Liver (tissue), 9 donors: Measurements from ENCODE around the gene ATF4. TPM values are rescaled to one million over a fixed set of nuclear protein-coding genes. Genes with fewer than 3 reads are reported as not detected.

Source experiments
- DNase-seq: peaks from one replicate; pipeline ENCODE4 v3.0.0-alpha.2; 2017; ENCODE audit warnings: low spot score
- H3K27ac ChIP-seq, 2 donors: one replicate each; pipeline ENCODE4 v1.7.0; 2013; ENCODE audit warnings: inconsistent platforms in 2 of 2, low read length in 2 of 2, control low read depth in 1 of 2, low read depth in 1 of 2, mild to moderate bottlenecking in 1 of 2
- H3K27me3 ChIP-seq, 4 donors: one replicate each; pipeline versions ENCODE4 v1.6.1 to v1.7.0; 2013; ENCODE audit warnings: low read length in 3 of 4, inconsistent platforms in 1 of 4, mild to moderate bottlenecking in 1 of 4, moderate library complexity in 1 of 4; ENCODE audit not compliant: control insufficient read depth in 4 of 4, insufficient read depth in 4 of 4
- H3K36me3 ChIP-seq, 4 donors: one replicate each; pipeline versions ENCODE4 v1.6.1 to v1.7.0; 2013; ENCODE audit warnings: low read length in 3 of 4, mild to moderate bottlenecking in 3 of 4, low read depth in 1 of 4, moderate library complexity in 1 of 4; ENCODE audit not compliant: control insufficient read depth in 4 of 4, insufficient read depth in 3 of 4
- H3K4me1 ChIP-seq, 4 donors: one replicate each; pipeline versions ENCODE4 v1.6.1 to v1.7.0; 2013; ENCODE audit warnings: low read length in 3 of 4, mild to moderate bottlenecking in 3 of 4, moderate library complexity in 1 of 4; ENCODE audit not compliant: control insufficient read depth in 4 of 4, insufficient read depth in 4 of 4
- H3K4me3 ChIP-seq, 3 donors: one replicate each; pipeline versions ENCODE4 v1.6.1 to v1.7.0; 2013; ENCODE audit warnings: low read length in 3 of 3, control low read depth in 1 of 3, low read depth in 1 of 3, mild to moderate bottlenecking in 1 of 3
- H3K9ac ChIP-seq, 2 donors: one replicate each; pipeline ENCODE4 v1.7.0; 2013; ENCODE audit warnings: low read length in 2 of 2, mild to moderate bottlenecking in 2 of 2, moderate library complexity in 2 of 2, control low read depth in 1 of 2, low read depth in 1 of 2
- H3K9me3 ChIP-seq, 4 donors: one replicate each; pipeline versions ENCODE4 v1.6.1 to v1.7.0; 2013; ENCODE audit warnings: low read length in 3 of 4; ENCODE audit not compliant: control insufficient read depth in 4 of 4
- ATF3 ChIP-seq: IDR thresholded peaks from 2 replicates; pipeline ENCODE4 v1.6.1; 2016; ENCODE audit warnings: antibody characterized with exemption
- CTCF ChIP-seq: fragments of 150-350 bp; IDR thresholded peaks from 2 replicates; pipeline ENCODE4 v1.5.1; 2017; ENCODE audit warnings: improper control_type of control experiment, low read depth, low read length; ENCODE audit not compliant: missing input control
- EGR1 ChIP-seq, 2 donors: IDR thresholded peaks; 2 replicates each; pipeline ENCODE4 v1.6.1; 2016 to 2018; ENCODE audit warnings: antibody characterized with exemption in 2 of 2, low read depth in 2 of 2
- FOXA1 ChIP-seq: IDR thresholded peaks from 2 replicates; pipeline ENCODE4 v1.6.1; 2016; ENCODE audit warnings: antibody characterized with exemption
- FOXA2 ChIP-seq: IDR thresholded peaks from 2 replicates; pipeline ENCODE4 v1.6.1; 2016; ENCODE audit warnings: antibody characterized with exemption
- GABPA ChIP-seq, 2 donors: IDR thresholded peaks in 1 of 2; conservative IDR thresholded peaks in 1 of 2; 2 replicates each; pipeline ENCODE4 v1.6.1; 2016; ENCODE audit warnings: antibody characterized with exemption in 2 of 2, mild to moderate bottlenecking in 1 of 2, moderate library complexity in 1 of 2
- HNF4A ChIP-seq, 2 donors: conservative IDR thresholded peaks; 2 replicates each; pipeline ENCODE4 v1.6.1; 2016; ENCODE audit warnings: antibody characterized with exemption in 2 of 2, mild to moderate bottlenecking in 2 of 2
- HNF4G ChIP-seq: IDR thresholded peaks from 2 replicates; pipeline ENCODE4 v1.6.1; 2016; ENCODE audit warnings: antibody characterized with exemption
- JUND ChIP-seq, 2 donors: IDR thresholded peaks; 2 replicates each; pipeline ENCODE4 v1.6.1; 2016; ENCODE audit warnings: antibody characterized with exemption in 2 of 2
- MAX ChIP-seq: IDR thresholded peaks from 2 replicates; pipeline ENCODE4 v1.6.1; 2016; ENCODE audit warnings: antibody characterized with exemption
- NR2F2 ChIP-seq: IDR thresholded peaks from 2 replicates; pipeline ENCODE4 v1.6.1; 2016; ENCODE audit warnings: antibody characterized with exemption
- RAD21 ChIP-seq, 2 donors: IDR thresholded peaks; 2 replicates each; pipeline ENCODE4 v1.6.1; 2016; ENCODE audit warnings: antibody characterized with exemption in 2 of 2, mild to moderate bottlenecking in 2 of 2
- REST ChIP-seq: IDR thresholded peaks from 2 replicates; pipeline ENCODE4 v1.6.1; 2016; ENCODE audit warnings: antibody characterized with exemption, mild to moderate bottlenecking
- RXRA ChIP-seq, 2 donors: IDR thresholded peaks; 2 replicates each; pipeline ENCODE4 v1.6.1; 2017 to 2018; ENCODE audit warnings: antibody characterized with exemption in 2 of 2, mild to moderate bottlenecking in 1 of 2
- SP1 ChIP-seq: IDR thresholded peaks from 2 replicates; pipeline ENCODE4 v1.6.1; 2018; ENCODE audit warnings: antibody characterized with exemption, mild to moderate bottlenecking
- TAF1 ChIP-seq: conservative IDR thresholded peaks from 2 replicates; pipeline ENCODE4 v1.6.1; 2016; ENCODE audit warnings: antibody characterized with exemption, mild to moderate bottlenecking
- YY1 ChIP-seq: IDR thresholded peaks from 2 replicates; pipeline ENCODE4 v1.6.1; 2016; ENCODE audit warnings: antibody characterized with exemption, mild to moderate bottlenecking
- ZBTB33 ChIP-seq: IDR thresholded peaks from 2 replicates; pipeline ENCODE4 v1.6.1; 2016; ENCODE audit warnings: antibody characterized with exemption
- WGBS: extraction: QIAGEN DNeasy Blood & Tissue Kit; methylation state at CpG from one replicate; pipeline ENCODE4 v1.1.7; 2013; 5-methylcytosine and 5-hydroxymethylcytosine counted together
- polyA plus RNA-seq, 2 donors: library from polyadenylated mRNA; stranded (reverse) in 1 of 2; unstranded in 1 of 2; fragments of 200-250 nt in 1 of 2; fragments of >200 nt in 1 of 2; fragmentation: Nextera tagmentation in 1 of 2; extraction: Ambion mirVana in 1 of 2; gene quantifications; one replicate each; pipeline versions ENCODE4 v1.2.1 to v1.2.3, GENCODE V29; 2013 to 2015
- total RNA-seq, 2 donors: library from RNA; depleted of rRNA; stranded (reverse); fragments of >200 nt; gene quantifications; one replicate each; pipeline ENCODE4 v1.2.3, GENCODE V29; 2014
- donor health status: healthy.
- donor health status: healthy.
- donor health status: healthy.
- donor health status: healthy.
- donor health status: healthy.

ATF4 gene
- total and polyA plus RNA-seq, 4 donors = 112 to 211 (median 169) TPM

- Histone ChIP-seq H3K4me3 (no peak overlapping the region), H3K9ac (no peak overlapping the region), H3K4me1 (peaks cover 13 to 65% (median 52%) of the 10 kb centered on the region in 4 donors), H3K27ac (no peak overlapping the region), H3K36me3 (peaks cover 7 to 32% (median 22%) of the 10 kb centered on the region in 4 donors), H3K9me3 (no peaks in the 10 kb centered on the region), H3K27me3 (no peaks in the 10 kb centered on the region)
- no peak for DNase-seq
- TF ChIP-seq NR2F2 = no peak
- no peak for TF ChIP-seq HNF4G
- TF ChIP-seq RXRA (IDR thresholded peaks at IDR 0.05) = no peak
- no peak for TF ChIP-seq TAF1
- TF ChIP-seq ZBTB33 = no peak
- TF ChIP-seq ATF3 = no peak
- no peak for TF ChIP-seq RAD21 (IDR thresholded peaks at IDR 0.05)
- TF ChIP-seq GABPA (IDR thresholded peaks at IDR 0.05 in 1 of 2, conservative IDR thresholded peaks at IDR 0.05 in 1 of 2) = no peak
- no peak for TF ChIP-seq EGR1 (IDR thresholded peaks at IDR 0.05; ENCODE audit: low read depth in 2 of 2)
- TF ChIP-seq SP1 = no peak
- TF ChIP-seq JUND (IDR thresholded peaks at IDR 0.05) = no peak
- TF ChIP-seq YY1 = no peak
- TF ChIP-seq REST = no peak
- no peak for TF ChIP-seq FOXA2
- TF ChIP-seq FOXA1 = no peak
- no peak for TF ChIP-seq MAX
- TF ChIP-seq HNF4A (conservative IDR thresholded peaks at IDR 0.05) = no peak
- no peak for TF ChIP-seq CTCF
- WGBS = 80% methylated on average over 10 of the region's 10 CpGs
Measured at GRCh38 chr22:39524753-39525657, 4.6 kb downstream of the ATF4 start.
